Esophagus (tissue), 2 donors: ENCODE results near the gene PCMTD2. TPM values are rescaled to one million over a fixed set of nuclear protein-coding genes. Genes with fewer than 3 reads are reported as not detected.

Source experiments
- H3K27ac ChIP-seq, 2 donors: one replicate each; pipeline ENCODE4 v1.5.1; 2013; ENCODE audit warnings: low read depth in 2 of 2, mild to moderate bottlenecking in 2 of 2, inconsistent platforms in 1 of 2, low read length in 1 of 2, moderate library complexity in 1 of 2
- H3K27me3 ChIP-seq, 2 donors: one replicate each; pipeline ENCODE4 v1.6.1; 2013; ENCODE audit warnings: low read length in 2 of 2, control low read depth in 1 of 2, mild to moderate bottlenecking in 1 of 2; ENCODE audit not compliant: insufficient read depth in 2 of 2, control insufficient read depth in 1 of 2
- H3K36me3 ChIP-seq, 2 donors: one replicate each; pipeline ENCODE4 v1.6.1; 2013; ENCODE audit warnings: low read length in 1 of 2; ENCODE audit not compliant: control insufficient read depth in 2 of 2, insufficient read depth in 2 of 2
- H3K4me1 ChIP-seq, 2 donors: one replicate each; pipeline ENCODE4 v1.6.1; 2013; ENCODE audit warnings: low read length in 1 of 2; ENCODE audit not compliant: control insufficient read depth in 2 of 2, insufficient read depth in 2 of 2
- H3K4me3 ChIP-seq, 2 donors: one replicate each; pipeline ENCODE4 v1.5.1; 2013; ENCODE audit warnings: low read length in 2 of 2, mild to moderate bottlenecking in 2 of 2, low read depth in 1 of 2, moderate library complexity in 1 of 2
- H3K9me3 ChIP-seq, 2 donors: one replicate each; pipeline ENCODE4 v1.6.1; 2013; ENCODE audit warnings: mild to moderate bottlenecking in 2 of 2, low read depth in 1 of 2, low read length in 1 of 2, moderate library complexity in 1 of 2; ENCODE audit not compliant: control insufficient read depth in 2 of 2, insufficient read depth in 1 of 2
- WGBS, 2 donors: extraction: QIAGEN DNeasy Blood & Tissue Kit; methylation state at CpG; one replicate each; pipeline ENCODE4 v1.1.7; 2013; 5-methylcytosine and 5-hydroxymethylcytosine counted together
- polyA plus RNA-seq, 2 donors: library from polyadenylated mRNA; stranded (reverse); fragments of 200-250 nt; gene quantifications; one replicate each; pipeline ENCODE4 v1.2.3, GENCODE V29; 2013
- donor health status: healthy with polysubstance abuse.
- donor health status: Bipolar disorder and iron deficiency.

The PCMTD2 gene
- 10 to 100 TPM; 13.4 to 22.0 TPM for polyA plus RNA-seq

DNA sequence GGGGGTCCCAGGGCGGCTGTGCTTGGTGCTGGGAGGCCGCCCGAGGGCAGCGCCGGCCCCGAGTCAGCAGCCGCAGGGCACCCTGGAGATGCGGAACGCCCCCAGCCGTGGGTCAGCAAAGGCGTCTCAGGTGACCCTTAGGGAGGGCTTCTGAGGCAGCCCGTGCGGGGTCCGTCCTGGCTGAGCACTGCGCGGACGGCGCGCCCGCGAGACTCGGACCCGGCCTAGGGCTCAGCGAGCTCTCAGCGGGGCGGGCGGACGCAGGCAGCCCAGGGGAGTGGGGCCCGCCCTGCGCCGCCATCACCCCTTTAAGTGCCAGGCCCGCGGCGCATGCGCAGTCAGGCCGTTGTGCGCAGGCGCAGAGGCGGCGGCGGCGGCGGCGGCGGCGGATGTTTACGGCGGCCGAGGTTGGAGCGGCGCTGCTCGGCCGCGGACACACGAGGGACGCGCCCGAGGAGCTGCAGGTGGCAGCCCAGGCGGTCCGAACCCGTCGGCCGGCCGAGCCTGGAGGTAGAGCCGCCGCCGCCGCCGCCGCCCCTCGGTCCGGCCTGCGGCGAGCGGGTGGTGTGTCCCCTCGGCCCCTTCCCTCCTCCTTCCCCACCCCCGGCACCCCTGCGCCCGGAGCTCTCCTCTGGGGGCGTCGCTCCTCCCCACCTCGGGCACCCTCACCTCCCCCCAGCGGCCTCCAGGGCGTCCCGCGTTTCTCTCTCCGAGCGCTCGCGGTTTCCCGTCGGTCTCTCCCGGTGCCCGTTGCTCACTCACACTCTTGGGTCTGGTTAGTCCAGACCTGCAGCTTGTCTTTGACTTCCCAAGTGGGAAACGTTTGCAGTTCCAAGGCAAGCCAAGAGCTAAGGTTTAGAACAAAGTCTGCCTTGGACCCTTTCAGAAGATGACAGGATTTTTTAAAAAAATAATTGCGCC lies at the start of gene PCMTD2:
Gene PCMTD2, plus strand, starts transcription at position 388 of the 921 bp plus-strand sequence. CDS start 4,218 bp downstream, outside the sequence.
- Histone ChIP-seq H3K27me3 (no peaks in the 10 kb centered on the region), H3K27ac (peak within 1 kb of the TSS; percentile 77 to 88), H3K4me3 (peak within 1 kb of the TSS; percentile 70 to 90), H3K9me3 (no peaks in the 10 kb centered on the region), H3K36me3 (no peaks in the 10 kb centered on the region), H3K4me1 (peaks cover 0 to 2% of the 10 kb centered on the region in 2 donors)
- WGBS, 2 donors = 0 to 1% methylated on average over 39 to 96 of the region's 96 CpGs

DNA sequence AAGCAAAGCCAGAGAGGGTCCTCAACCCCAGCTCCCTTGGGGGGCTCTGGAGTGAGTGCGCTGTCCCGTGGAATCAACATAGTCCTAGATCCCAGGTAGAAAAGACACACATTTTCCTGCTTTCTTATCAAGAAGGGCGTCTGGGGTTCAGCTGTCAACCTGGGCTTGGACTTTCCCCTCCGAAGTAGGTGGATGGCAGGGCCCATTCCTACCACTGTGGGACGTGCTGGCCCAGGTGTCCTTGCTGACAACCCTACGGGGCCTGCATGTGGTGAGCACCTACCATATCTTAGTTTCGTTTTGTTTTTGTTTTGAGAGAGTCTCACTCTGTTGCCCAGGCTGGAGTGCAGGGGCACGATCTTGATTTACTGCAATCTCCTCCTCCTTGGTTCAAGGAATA lies 48.9 kb upstream of the PCMTD2 start:
- Histone ChIP-seq H3K4me1 (peaks cover 2 to 3% of the 10 kb centered on the region in 2 donors), H3K4me3 (no peak overlapping the region), H3K36me3 (no peaks in the 10 kb centered on the region), H3K9me3 (no peaks in the 10 kb centered on the region), H3K27ac (no peak overlapping the region), H3K27me3 (no peaks in the 10 kb centered on the region)
- WGBS, 2 donors = 78 to 90% methylated on average over 8 of the region's 8 CpGs

DNA sequence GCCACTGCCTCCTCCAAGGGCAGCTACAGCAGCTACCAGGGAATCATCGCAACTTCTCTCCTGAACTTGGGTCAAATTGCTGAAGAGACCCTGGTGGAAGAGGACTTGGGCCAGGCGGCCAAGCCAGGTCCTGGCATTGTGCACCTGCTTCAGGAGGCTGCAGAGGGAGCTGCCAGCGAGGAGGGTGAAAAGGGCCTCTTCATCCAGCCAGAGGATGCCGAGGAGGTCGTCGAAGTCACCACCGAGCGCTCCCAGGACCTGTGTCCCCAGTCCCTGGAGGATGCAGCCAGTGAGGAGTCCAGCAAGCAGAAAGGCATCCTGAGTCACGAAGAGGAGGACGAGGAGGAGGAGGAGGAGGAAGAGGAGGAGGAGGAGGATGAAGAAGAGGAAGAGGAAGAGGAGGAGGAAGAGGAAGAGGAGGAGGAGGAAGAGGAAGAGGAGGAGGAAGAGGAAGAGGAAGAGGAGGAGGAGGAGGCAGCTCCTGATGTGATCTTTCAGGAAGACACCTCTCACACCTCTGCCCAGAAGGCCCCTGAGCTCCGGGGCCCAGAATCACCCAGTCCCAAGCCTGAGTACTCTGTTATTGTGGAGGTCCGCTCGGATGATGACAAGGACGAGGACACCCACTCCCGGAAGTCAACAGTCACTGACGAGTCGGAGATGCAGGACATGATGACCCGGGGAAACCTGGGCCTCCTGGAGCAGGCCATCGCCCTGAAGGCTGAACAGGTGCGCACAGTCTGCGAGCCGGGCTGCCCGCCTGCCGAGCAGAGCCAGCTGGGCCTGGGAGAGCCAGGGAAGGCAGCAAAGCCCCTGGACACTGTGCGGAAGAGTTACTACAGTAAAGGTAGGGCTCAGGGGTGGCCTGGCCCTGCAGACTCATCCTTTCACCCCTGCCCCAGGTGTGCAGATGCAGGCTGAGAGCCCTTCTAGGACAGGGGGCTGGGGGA lies 47.6 kb upstream of the PCMTD2 start:
- Histone ChIP-seq H3K4me1 (peaks cover 2 to 5% of the 10 kb centered on the region in 2 donors), H3K9me3 (no peaks in the 10 kb centered on the region), H3K4me3 (no peak overlapping the region), H3K36me3 (no peaks in the 10 kb centered on the region), H3K27ac (no peak overlapping the region), H3K27me3 (no peaks in the 10 kb centered on the region)
- 90% methylated on average over 24 to 25 of the region's 25 CpGs for WGBS, 2 donors

DNA sequence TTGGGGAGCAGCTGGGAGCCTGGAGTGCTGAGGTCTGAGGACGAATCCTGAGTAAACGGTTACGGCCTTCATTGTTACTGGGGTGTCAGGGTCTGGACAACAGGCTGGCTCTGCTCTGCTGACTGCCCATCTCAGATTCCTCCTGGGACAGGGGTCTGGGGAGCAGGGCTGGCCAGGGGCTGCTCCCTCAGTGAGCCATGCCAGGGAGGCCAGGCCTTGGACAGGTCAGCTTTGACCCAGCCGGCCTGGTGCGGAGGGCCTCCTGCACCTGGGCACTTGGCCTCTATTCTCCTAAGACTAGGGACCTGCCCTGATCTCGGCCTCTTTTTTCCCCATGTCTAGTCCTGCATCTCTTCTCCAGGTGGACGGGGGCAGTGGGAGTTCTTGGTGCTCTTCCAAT lies 46.4 kb upstream of the PCMTD2 start:
- Histone ChIP-seq H3K36me3 (no peaks in the 10 kb centered on the region), H3K27ac (no peak overlapping the region), H3K9me3 (no peaks in the 10 kb centered on the region), H3K4me3 (no peak overlapping the region), H3K4me1 (peaks cover 5% of the 10 kb centered on the region in 2 donors), H3K27me3 (no peaks in the 10 kb centered on the region)
- 76 to 88% methylated on average over 7 of the region's 7 CpGs for WGBS, 2 donors

DNA sequence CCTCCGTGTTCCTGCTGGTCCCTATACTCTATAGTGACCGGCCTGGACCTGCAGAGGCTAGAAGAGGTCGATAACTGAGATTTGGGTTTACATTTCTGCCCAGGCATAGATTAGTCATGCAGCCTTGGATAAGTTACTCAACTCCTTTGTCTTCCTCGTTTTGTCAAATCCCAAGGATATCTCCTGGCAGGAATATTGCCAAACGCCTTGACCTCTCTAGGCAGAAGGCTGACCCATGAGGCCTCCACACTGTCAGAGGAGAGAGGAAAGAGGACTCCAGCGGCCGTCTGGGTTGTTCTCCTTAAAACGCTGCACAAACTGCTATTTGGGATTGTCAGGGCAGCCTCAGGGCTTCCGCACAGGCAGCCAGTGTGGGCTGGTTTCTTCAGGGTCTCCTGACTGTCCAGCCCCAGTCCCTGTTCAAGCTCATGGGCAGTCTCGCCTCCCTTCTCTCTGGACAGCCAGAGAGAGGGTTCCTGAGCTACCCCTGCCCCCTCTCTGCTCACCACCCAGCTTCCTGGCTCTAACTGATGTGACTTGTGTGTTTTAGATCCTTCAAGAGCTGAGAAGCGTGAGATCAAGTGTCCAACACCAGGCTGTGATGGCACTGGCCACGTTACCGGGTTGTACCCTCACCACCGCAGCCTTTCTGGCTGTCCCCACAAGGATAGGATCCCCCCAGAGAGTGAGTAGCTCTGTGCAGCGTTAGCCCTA lies 44.7 kb upstream of the PCMTD2 start:
- Histone ChIP-seq H3K4me1 (peaks cover 3 to 5% of the 10 kb centered on the region in 2 donors), H3K27ac (no peak overlapping the region), H3K27me3 (no peaks in the 10 kb centered on the region), H3K9me3 (no peaks in the 10 kb centered on the region), H3K36me3 (no peaks in the 10 kb centered on the region), H3K4me3 (no peak overlapping the region)
- whole genome bisulfite sequencing, 2 donors = 73 to 74% methylated on average over 15 of the region's 15 CpGs

DNA sequence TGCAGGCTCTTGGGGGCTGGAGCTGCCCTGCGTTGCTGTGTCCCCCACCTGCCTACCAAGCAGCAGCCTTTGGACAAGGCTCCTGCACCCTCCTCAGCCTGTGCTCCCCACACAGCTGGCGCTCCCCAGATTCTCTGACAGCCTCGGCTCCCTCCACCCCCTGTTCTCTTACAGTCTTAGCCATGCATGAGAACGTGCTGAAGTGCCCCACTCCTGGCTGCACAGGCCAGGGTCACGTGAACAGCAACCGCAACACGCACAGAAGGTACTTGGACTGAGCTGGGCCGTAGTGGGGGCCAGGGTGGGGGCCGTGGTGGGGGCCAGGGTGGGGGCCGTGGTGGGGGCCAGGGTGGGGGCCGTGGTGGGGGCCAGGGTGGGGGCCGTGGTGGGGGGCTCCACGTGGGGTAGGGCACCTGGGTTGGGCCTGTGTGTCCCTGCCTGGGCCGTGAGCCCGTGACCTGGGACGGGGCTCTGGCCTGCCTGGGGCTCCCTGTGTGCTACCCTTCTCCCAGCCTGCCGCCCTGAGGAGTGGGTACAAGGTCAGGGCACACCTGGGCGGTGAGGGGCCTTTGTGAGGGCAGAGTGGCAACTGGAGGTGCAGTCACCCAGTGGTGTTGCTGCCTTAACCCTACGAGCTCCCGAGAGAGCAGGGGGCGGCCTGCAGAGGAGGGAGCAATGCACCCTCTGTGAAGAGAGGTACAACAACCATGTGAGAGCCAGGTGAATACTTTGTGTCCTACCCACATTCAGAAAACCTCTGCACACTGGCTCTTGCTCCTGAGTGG lies 43.5 kb upstream of the PCMTD2 start:
- Histone ChIP-seq H3K4me1 (peaks cover 2% of the 10 kb centered on the region in 2 donors), H3K27ac (no peak overlapping the region), H3K27me3 (no peaks in the 10 kb centered on the region), H3K36me3 (no peaks in the 10 kb centered on the region), H3K4me3 (no peak overlapping the region), H3K9me3 (no peaks in the 10 kb centered on the region)
- WGBS, 2 donors = 72% methylated on average over 20 to 21 of the region's 21 CpGs

DNA sequence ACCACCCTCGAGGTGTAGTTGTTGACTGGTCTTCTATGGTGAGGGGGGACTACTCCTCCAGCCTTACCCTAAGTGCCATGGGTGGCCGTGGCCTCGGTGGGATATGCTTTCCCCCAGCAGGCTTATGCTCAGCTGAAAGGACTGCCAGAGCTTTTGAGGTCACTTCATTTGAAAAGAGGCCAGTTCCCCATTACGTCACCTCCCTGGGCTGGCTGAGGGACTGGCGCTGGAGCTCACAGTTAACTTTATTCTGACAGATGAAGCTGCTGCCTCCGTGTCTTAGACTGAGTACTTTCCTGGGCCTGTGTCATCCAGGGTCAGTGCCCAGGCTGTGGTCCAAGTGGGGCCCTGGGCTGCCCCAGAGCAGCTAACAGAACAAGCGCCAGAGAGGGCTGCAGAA lies 42.8 kb upstream of the PCMTD2 start:
- WGBS, 2 donors = 47 to 55% methylated on average over 7 of the region's 7 CpGs
- no peak overlapping the region for H3K27ac ChIP-seq

DNA sequence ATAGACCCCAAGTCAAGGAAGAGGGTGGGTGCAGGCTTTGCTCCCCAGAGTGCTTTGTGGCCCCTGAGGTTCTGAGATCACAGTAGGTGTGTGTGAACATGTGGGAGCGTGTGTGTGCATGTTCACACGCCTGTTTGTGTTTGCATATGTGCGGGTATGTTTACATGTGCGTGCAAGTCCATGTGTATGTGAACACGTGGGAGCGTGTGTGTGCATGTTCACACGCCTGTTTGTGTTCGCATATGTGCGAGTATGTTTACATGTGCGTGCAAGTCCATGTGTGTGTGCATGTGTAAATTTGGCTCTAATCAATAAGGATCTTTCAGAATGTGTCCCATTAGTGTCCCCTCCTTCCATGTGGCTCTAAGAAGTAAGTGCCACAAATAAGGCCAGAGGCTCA lies 41.4 kb upstream of the PCMTD2 start:
- Histone ChIP-seq H3K9me3 (no peaks in the 10 kb centered on the region), H3K36me3 (no peaks in the 10 kb centered on the region), H3K4me1 (peaks cover 2% of the 10 kb centered on the region in 2 donors), H3K27me3 (no peaks in the 10 kb centered on the region), H3K4me3 (no peak overlapping the region), H3K27ac (no peak overlapping the region)
- WGBS, 2 donors = 86 to 90% methylated on average over 10 of the region's 10 CpGs

More for the DNA sequence above, 42.8 kb upstream of the PCMTD2 start:
- H3K4me1 ChIP-seq = peaks cover 2% of the 10 kb centered on the region in 2 donors
- H3K9me3 ChIP-seq = no peaks in the 10 kb centered on the region
- no peaks in the 10 kb centered on the region for H3K27me3 ChIP-seq
- no peak overlapping the region for H3K4me3 ChIP-seq
- H3K36me3 ChIP-seq = no peaks in the 10 kb centered on the region
